Putamen (tissue), 1 donor: ENCODE results near the gene ITGB2.

Source experiments
- DNase-seq: peaks from one replicate; pipeline ENCODE4 v3.0.0-alpha.2; 2016; ENCODE audit warnings: low spot score

ITGB2 gene

GRCh38 chr21:44867999-44868700 lies 52.5 kb downstream of the ITGB2 start:
- no peak for DNase-seq

GRCh38 chr21:44867464-44867863 lies 53.2 kb downstream of the ITGB2 start:
- DNase-seq: no peak

GRCh38 chr21:44866780-44867179 lies 53.9 kb downstream of the ITGB2 start:
- DNase-seq: no peak

GRCh38 chr21:44865561-44866280 lies 55.0 kb downstream of the ITGB2 start:
- DNase-seq: no peak

- no peak for DNase-seq
These were observed 57.6 kb downstream of the ITGB2 start for GRCh38 chr21:44862869-44863685.

GRCh38 chr21:44858791-44859190 lies 61.9 kb downstream of the ITGB2 start:
- no peak for DNase-seq

- DNase-seq: no peak
These were observed 62.4 kb downstream of the ITGB2 start for GRCh38 chr21:44858291-44858690.

GRCh38 chr21:44857127-44857892 lies 63.4 kb downstream of the ITGB2 start:
- DNase-seq: no peak

- DNase-seq: no peak
These were observed 64.6 kb downstream of the ITGB2 start for GRCh38 chr21:44856131-44856530.

GRCh38 chr21:44855572-44855971 lies 65.1 kb downstream of the ITGB2 start:
- DNase-seq: no peak

GRCh38 chr21:44854664-44855446 lies 65.8 kb downstream of the ITGB2 start:
- DNase-seq: no peak

- DNase-seq: no peak
These were observed 66.4 kb downstream of the ITGB2 start for GRCh38 chr21:44854391-44854663.

- DNase-seq: no peak
These were observed 66.9 kb downstream of the ITGB2 start for GRCh38 chr21:44853601-44854390.

- no peak for DNase-seq
These were observed 69.6 kb downstream of the ITGB2 start for GRCh38 chr21:44850905-44851657.

GRCh38 chr21:44850208-44850800 lies 70.4 kb downstream of the ITGB2 start:
- no peak for DNase-seq

GRCh38 chr21:44849616-44850130 lies 71.0 kb downstream of the ITGB2 start:
- no peak for DNase-seq

- DNase-seq: no peak
These were observed 71.7 kb downstream of the ITGB2 start for GRCh38 chr21:44848821-44849521.

GRCh38 chr21:44847261-44848056 lies 73.2 kb downstream of the ITGB2 start:
- no peak for DNase-seq
